ENCODE measurements around the gene ELAVL1. TPM values are rescaled to one million over a fixed set of nuclear protein-coding genes. Genes with fewer than 3 reads are reported as not detected.

Gene ELAVL1
- total RNA-seq, result 48.4 and 69.4 TPM in 2 replicates

DNA sequence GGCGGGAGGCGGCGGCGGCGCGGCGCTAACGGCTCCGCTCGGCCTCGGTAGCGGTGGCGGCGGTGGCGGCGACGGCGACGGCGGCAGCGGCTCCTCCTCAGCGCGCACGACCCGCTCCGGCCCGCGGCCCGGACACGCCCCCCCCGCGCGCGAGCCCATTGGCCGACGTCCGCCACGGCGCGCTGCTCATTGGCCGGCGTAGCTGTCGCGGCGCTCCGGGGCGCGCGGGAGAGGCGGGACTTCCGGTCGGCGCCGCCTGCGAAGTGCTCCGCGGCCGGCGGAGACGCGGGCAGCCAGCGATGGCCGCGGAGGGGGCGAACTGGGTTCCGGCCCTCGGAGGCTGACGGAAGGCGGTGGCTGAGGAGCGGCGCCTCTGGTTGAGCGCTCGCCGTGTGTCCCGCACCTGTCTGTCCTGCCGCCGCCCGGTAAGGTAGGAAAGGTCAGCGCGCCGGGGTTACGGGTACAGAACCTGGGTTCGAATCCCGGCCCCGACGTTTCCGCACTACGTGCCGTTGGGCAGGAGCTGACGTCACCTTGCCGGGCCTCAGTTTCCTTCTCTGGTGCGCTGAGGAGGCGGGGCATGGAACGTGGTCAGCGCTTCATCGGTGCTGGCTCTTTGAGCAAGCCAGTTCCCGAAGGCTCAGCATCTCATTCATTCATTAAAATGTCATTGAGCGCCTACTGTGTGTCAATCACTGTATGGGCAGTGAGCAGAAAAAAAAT lies at the start of gene ELAVL1:
Gene ELAVL1 (minus strand): TSS at position 108 of the 723 bp plus-strand sequence. CDS start 13,826 bp downstream, outside the sequence.

GRCh38 chr19:8052464-8052859 lies 47.0 kb upstream of the ELAVL1 start, which contains the start of gene CCL25:
Gene CCL25 (plus strand): TSS chr19:8052760. CDS start chr19:8053050, 290 bp downstream.

GRCh38 chr19:7943444-7944176 lies 61.8 kb downstream of the ELAVL1 start, which contains the start of gene TIMM44:
Gene TIMM44 (minus strand): TSS chr19:7943666. CDS start chr19:7943651, 15 bp downstream.

GRCh38 chr19:7926021-7926726 lies 79.3 kb downstream of the ELAVL1 start, which contains the start of gene CTXN1:
Gene CTXN1 (minus strand): TSS chr19:7926135. CDS start chr19:7925538, 597 bp downstream.

DNA sequence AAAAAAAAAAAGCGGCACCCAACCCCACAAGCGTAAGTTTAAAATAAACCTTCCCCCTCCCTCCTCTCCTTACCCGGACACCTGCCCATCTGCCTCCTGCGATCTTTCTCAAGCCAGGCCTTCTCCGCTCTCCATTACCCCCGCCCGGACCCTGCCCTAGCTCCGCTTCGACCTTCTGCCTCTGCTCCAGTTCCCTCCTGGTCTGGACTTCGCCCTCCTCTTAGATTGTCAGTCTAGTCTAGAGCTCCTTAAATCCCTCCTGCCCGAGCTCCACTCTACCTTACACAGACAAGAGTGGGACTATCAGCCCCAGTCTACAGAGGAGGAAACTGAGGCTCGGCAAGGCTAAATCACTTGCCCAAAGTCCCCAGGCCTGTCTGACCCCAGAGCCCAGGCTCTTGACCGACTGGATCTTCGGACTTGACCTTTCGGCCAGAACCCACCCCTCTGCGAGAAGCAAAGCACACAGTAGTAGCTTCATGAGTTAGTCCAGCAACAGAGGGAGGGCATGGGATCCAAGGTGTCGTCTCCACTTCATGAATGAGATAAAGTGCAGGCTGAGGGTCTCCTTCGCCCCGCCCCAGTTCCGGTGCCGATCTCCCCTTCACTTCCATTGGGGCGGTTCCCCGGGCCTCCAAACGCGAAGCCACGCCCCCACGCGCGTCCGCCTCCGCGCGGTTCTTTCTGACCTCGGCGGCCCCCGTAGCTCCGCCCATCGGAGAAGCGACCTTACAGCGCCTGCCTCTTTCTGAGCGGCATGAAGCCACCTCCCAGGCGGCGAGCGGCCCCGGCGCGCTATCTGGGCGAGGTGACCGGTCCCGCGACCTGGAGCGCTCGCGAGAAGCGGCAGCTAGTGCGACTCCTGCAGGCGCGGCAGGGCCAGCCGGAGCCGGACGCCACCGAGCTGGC lies 85.6 kb downstream of the ELAVL1 start, which contains the start of gene SNAPC2:
Gene SNAPC2 (plus strand): TSS at position 729 of the 909 bp plus-strand sequence. CDS start 29 bp downstream, at position 758.

DNA sequence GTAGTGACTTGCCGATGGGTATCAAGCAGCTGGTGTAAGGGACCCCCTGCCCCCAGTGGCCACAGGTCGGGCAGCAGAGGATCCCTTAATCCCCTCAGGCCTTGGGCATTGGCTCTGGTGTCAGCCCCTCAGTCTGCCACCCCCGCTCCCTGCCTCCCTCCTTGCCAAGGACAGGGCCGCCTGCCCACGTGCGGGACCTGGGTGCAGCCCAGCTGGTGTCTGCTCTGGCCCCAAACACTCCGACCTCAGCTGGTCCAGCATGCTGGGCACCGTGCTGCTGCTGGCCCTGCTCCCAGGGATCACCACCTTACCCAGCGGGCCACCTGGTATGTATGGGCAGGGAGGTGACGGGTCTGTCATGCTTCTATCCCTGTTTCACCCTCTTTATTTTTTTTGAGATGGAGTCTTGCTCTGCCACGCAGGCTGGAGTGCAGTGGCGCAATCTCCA lies 90.8 kb downstream of the ELAVL1 start, which contains the start of gene TGFBR3L:
Gene TGFBR3L (plus strand): TSS at position 233 of the 448 bp plus-strand sequence.

Other genes with a start within 250 kb of the ELAVL1 start
- not detected in 2 replicates for gene CLEC4M, start 242.4 kb downstream of the ELAVL1 start, total RNA-seq
- 9.6 and 13.8 TPM in 2 replicates for gene EVI5L, start 175.4 kb downstream of the ELAVL1 start, total RNA-seq
- not detected in 2 replicates for gene PRR36, start 131.3 kb downstream of the ELAVL1 start, total RNA-seq
- gene LRRC8E, start 117.1 kb downstream of the ELAVL1 start, total RNA-seq, result 1.5 and 2.0 TPM in 2 replicates
- gene MAP2K7, start 101.8 kb downstream of the ELAVL1 start, total RNA-seq, result 8.6 and 11.7 TPM in 2 replicates
- gene TGFBR3L, start 90.8 kb downstream of the ELAVL1 start, total RNA-seq, result 0.43 and 0.93 TPM in 2 replicates
- 19.5 and 25.6 TPM in 2 replicates for gene SNAPC2, start 85.3 kb downstream of the ELAVL1 start, total RNA-seq
- gene CTXN1, start 79.5 kb downstream of the ELAVL1 start, total RNA-seq, result 6.0 and 11.0 TPM in 2 replicates
- gene TIMM44, start 62.0 kb downstream of the ELAVL1 start, total RNA-seq, result 51.7 and 52.0 TPM in 2 replicates
- not detected in 2 replicates for gene CCL25, start 47.1 kb upstream of the ELAVL1 start, total RNA-seq
- gene FBN3, start 144.0 kb upstream of the ELAVL1 start, total RNA-seq, result not detected in 2 replicates
- gene CERS4, start 203.7 kb upstream of the ELAVL1 start, total RNA-seq, result 2.0 and 2.4 TPM in 2 replicates

Measured in thoracic aorta endothelial cell (primary cell).